ENCODE results near the gene UBE2Q2. TPM values are rescaled to one million over a fixed set of nuclear protein-coding genes. Genes with fewer than 3 reads are reported as not detected.
A peak's percentile ranks its signal among the peaks of the same experiment; 100 is the strongest.
"Not testable (repeated sequence)": the region's sequence is repeated elsewhere in the genome, so short reads cannot be mapped to it uniquely, and the experiment has no call there.

Gene UBE2Q2
- total RNA-seq (ENCODE audit: unreplicated experiment): 33.6 TPM
- long read RNA-seq, partial matches to known transcripts: 4 of 19 reads
- long read RNA-seq, other reads (novel, unspliced or antisense): 13 of 19 reads

- DNase-seq: peak; percentile 82
- TF ChIP-seq CTCF (IDR thresholded peaks at IDR 0.05; ENCODE audit: partially characterized antibody, unreplicated experiment): no peak
- Mint-ChIP-seq H3K4me3 (ENCODE audit: unreplicated experiment) (peak within 1 kb of the TSS; percentile 100), H3K27ac (ENCODE audit: unreplicated experiment) (peak within 1 kb of the TSS; percentile 94), H3K36me3 (ENCODE audit: unreplicated experiment) (no peaks in the 10 kb centered on the region), H3K27me3 (ENCODE audit: unreplicated experiment) (peaks cover 11% of the 10 kb centered on the region), H3K9me3 (ENCODE audit: unreplicated experiment) (peaks cover 10% of the 10 kb centered on the region), H3K4me1 (ENCODE audit: low read depth, unreplicated experiment) (peaks cover 30% of the 10 kb centered on the region)
Observed at GRCh38 chr15:75842722-75843677, at the start of gene UBE2Q2. TSS of gene UBE2Q2 (plus strand) at chr15:75843447. CDS start at chr15:75843667, 220 bp downstream.

- peaks cover 3% of the 10 kb centered on the region for H3K9me3 Mint-ChIP-seq (ENCODE audit: unreplicated experiment)
- H3K27ac Mint-ChIP-seq (ENCODE audit: unreplicated experiment): no peak overlapping the region
- H3K27me3 Mint-ChIP-seq (ENCODE audit: unreplicated experiment): peaks cover under 1% of the 10 kb centered on the region
- no peaks in the 10 kb centered on the region for H3K36me3 Mint-ChIP-seq (ENCODE audit: unreplicated experiment)
- H3K4me1 Mint-ChIP-seq (ENCODE audit: low read depth, unreplicated experiment): peaks cover under 1% of the 10 kb centered on the region
- no peak for DNase-seq
- no peak for TF ChIP-seq CTCF (IDR thresholded peaks at IDR 0.05; ENCODE audit: partially characterized antibody, unreplicated experiment)
- H3K4me3 Mint-ChIP-seq (ENCODE audit: unreplicated experiment): no peak overlapping the region
Observed at GRCh38 chr15:75796321-75796720, 46.9 kb upstream of the UBE2Q2 start.

- not testable (repeated sequence) for DNase-seq; H3K27ac Mint-ChIP-seq (ENCODE audit: unreplicated experiment); H3K4me3 Mint-ChIP-seq (ENCODE audit: unreplicated experiment); H3K4me1 Mint-ChIP-seq (ENCODE audit: low read depth, unreplicated experiment); H3K36me3 Mint-ChIP-seq (ENCODE audit: unreplicated experiment); H3K9me3 Mint-ChIP-seq (ENCODE audit: unreplicated experiment); H3K27me3 Mint-ChIP-seq (ENCODE audit: unreplicated experiment)
Observed at GRCh38 chr15:75797146-75797545, 46.1 kb upstream of the UBE2Q2 start.

- H3K4me3 Mint-ChIP-seq (ENCODE audit: unreplicated experiment): no peak overlapping the region
- no peak for DNase-seq
- peaks cover 4% of the 10 kb centered on the region for H3K27me3 Mint-ChIP-seq (ENCODE audit: unreplicated experiment)
- H3K9me3 Mint-ChIP-seq (ENCODE audit: unreplicated experiment): peaks cover 3% of the 10 kb centered on the region
- H3K4me1 Mint-ChIP-seq (ENCODE audit: low read depth, unreplicated experiment): peaks cover 3% of the 10 kb centered on the region
- no peak for TF ChIP-seq CTCF (IDR thresholded peaks at IDR 0.05; ENCODE audit: partially characterized antibody, unreplicated experiment)
- no peaks in the 10 kb centered on the region for H3K36me3 Mint-ChIP-seq (ENCODE audit: unreplicated experiment)
- H3K27ac Mint-ChIP-seq (ENCODE audit: unreplicated experiment): no peak overlapping the region
Observed at GRCh38 chr15:75799190-75799589, 44.1 kb upstream of the UBE2Q2 start.

GRCh38 chr15:75800409-75800808, 42.8 kb upstream of the UBE2Q2 start:
- H3K4me3 Mint-ChIP-seq (ENCODE audit: unreplicated experiment); H3K36me3 Mint-ChIP-seq (ENCODE audit: unreplicated experiment); H3K9me3 Mint-ChIP-seq (ENCODE audit: unreplicated experiment); DNase-seq; H3K4me1 Mint-ChIP-seq (ENCODE audit: low read depth, unreplicated experiment); H3K27me3 Mint-ChIP-seq (ENCODE audit: unreplicated experiment); H3K27ac Mint-ChIP-seq (ENCODE audit: unreplicated experiment): not testable (repeated sequence)

Data from glutamatergic neuron (in vitro differentiated cells).